A549 (cell line): Measurements from ENCODE around the gene CPSF2. TPM values are rescaled to one million over a fixed set of nuclear protein-coding genes. Genes with fewer than 3 reads are reported as not detected.

ENCODE experiments used
- ATAC-seq, 2 experiments: fragments of 200-7000 bp in 1 of 2; fragments of >200 bp in 1 of 2; cut with Nextera tagmentation in 1 of 2; cut with Tn5 transposase in 1 of 2; 3 replicates each; pipeline versions ENCODE4 v1.8.0 to v1.9.1; 2018 to 2020; ENCODE audit warnings: mild to moderate bottlenecking in 1 of 2, moderate library complexity in 1 of 2
- CTCF ChIA-PET: fragments of 300-600 bp; sonication (Branson Sonifier 250); formaldehyde crosslinking; extraction: SDS; loops from one replicate; lab custom pipeline; 2021; ENCODE audit warnings: antibody characterized with exemption, inconsistent platforms; lab: Yijun Ruan, JAX
- POLR2A ChIA-PET: fragments of 350-600 bp; formaldehyde crosslinking; extraction: SDS; loops from one replicate; lab custom pipeline; 2021; ENCODE audit warnings: antibody characterized with exemption, inconsistent platforms; lab: Yijun Ruan, JAX
- DNase-seq, 2 experiments: peaks; one replicate each; pipeline versions ENCODE4 v3.0.0 to v3.0.0-alpha.2; 2011 to 2016; ENCODE audit warnings: low read depth in 1 of 2, low spot score in 1 of 2
- FAIRE-seq: peaks from 2 replicates; lab custom pipeline; 2011; peaks lifted over from hg19 to GRCh38; lab: Jason Lieb, UNC
- H3K27ac ChIP-seq, 2 experiments: fragments of >200 bp; sonication (Bioruptor Twin); formaldehyde crosslinking; 3 replicates each; pipeline ENCODE4 v1.5.1; 2016 to 2017
- H3K4me1 ChIP-seq: fragments of >200 bp; sonication (Bioruptor Twin); formaldehyde crosslinking; 3 replicates; pipeline ENCODE4 v1.6.1; 2016
- H3K4me2 ChIP-seq: fragments of >200 bp; sonication (Bioruptor Twin); formaldehyde crosslinking; 3 replicates; pipeline ENCODE4 v1.6.1; 2016
- H3K4me3 ChIP-seq: fragments of >200 bp; sonication (Bioruptor Twin); formaldehyde crosslinking; 3 replicates; pipeline ENCODE4 v1.5.1; 2016
- H3K9me3 ChIP-seq: fragments of >200 bp; sonication (Bioruptor Twin); formaldehyde crosslinking; 3 replicates; pipeline ENCODE4 v1.6.1; 2016
- BCL3 ChIP-seq: fragments of >200 bp; sonication (Bioruptor Twin); formaldehyde crosslinking; IDR thresholded peaks from 3 replicates; pipeline ENCODE4 v1.6.1; 2016
- BHLHE40 ChIP-seq: IDR thresholded peaks from 2 replicates; pipeline ENCODE4 v1.6.1; 2012; ENCODE audit warnings: low read depth, low read length, inconsistent platforms
- CEBPB ChIP-seq, 2 experiments: fragments of >200 bp in 1 of 2; sonication (Bioruptor Twin) in 1 of 2; formaldehyde crosslinking in 1 of 2; IDR thresholded peaks; 2 replicates each; pipeline ENCODE4 v1.6.1; 2012 to 2016
- FOXS1 ChIP-seq: fragments of 250-450 bp; sonication (Bioruptor Pico); IDR thresholded peaks from 2 replicates; pipeline ENCODE4 v1.5.0; 2020; ENCODE audit warnings: mild to moderate bottlenecking, moderate library complexity
- HEYL ChIP-seq: fragments of 250-450 bp; sonication (Bioruptor Pico); IDR thresholded peaks from 2 replicates; pipeline ENCODE4 v1.8.0; 2021; ENCODE audit warnings: mild to moderate bottlenecking, moderate library complexity
- HOXA7 ChIP-seq: fragments of 250-450 bp; sonication (Bioruptor Pico); IDR thresholded peaks from 2 replicates; pipeline ENCODE4 v1.5.0; 2020; ENCODE audit warnings: mild to moderate bottlenecking, moderate library complexity
- HOXB13 ChIP-seq: fragments of 250-450 bp; sonication (Bioruptor Pico); IDR thresholded peaks from 2 replicates; pipeline ENCODE4 v1.5.0; 2020; ENCODE audit warnings: low read depth, mild to moderate bottlenecking, moderate library complexity
- HOXB5 ChIP-seq: fragments of 250-450 bp; sonication (Bioruptor Pico); IDR thresholded peaks from 2 replicates; pipeline ENCODE4 v1.5.0; 2020; ENCODE audit warnings: mild to moderate bottlenecking, moderate library complexity
- JUN ChIP-seq, 2 experiments: fragments of >200 bp; sonication (Bioruptor Twin); formaldehyde crosslinking; IDR thresholded peaks; 2 replicates in 1 of 2; 3 replicates in 1 of 2; pipeline ENCODE4 v1.6.1; 2016 to 2017
- JUNB ChIP-seq: fragments of >200 bp; sonication (Bioruptor Twin); formaldehyde crosslinking; IDR thresholded peaks from 2 replicates; pipeline ENCODE4 v1.6.1; 2016
- KDM1A ChIP-seq: fragments of 200-600 bp; sonication (generic); IDR thresholded peaks from 2 replicates; pipeline ENCODE4 v1.6.1; 2016; ENCODE audit warnings: low read depth, mild to moderate bottlenecking
- MAX ChIP-seq: IDR thresholded peaks from 2 replicates; pipeline ENCODE4 v1.6.1; 2012
- MYC ChIP-seq: IDR thresholded peaks from 2 replicates; pipeline ENCODE4 v1.6.1; 2012; ENCODE audit warnings: mild to moderate bottlenecking, inconsistent platforms, low read length, improper control_type of control experiment, borderline replicate concordance
- NR3C1 ChIP-seq: fragments of >200 bp; sonication (Bioruptor Twin); formaldehyde crosslinking; IDR thresholded peaks from 3 replicates; pipeline ENCODE4 v1.6.1; 2017
- POLR2A ChIP-seq: IDR thresholded peaks from 2 replicates; pipeline ENCODE4 v1.6.1; 2012; ENCODE audit warnings: mild to moderate bottlenecking, low read length
- POLR2AphosphoS2 ChIP-seq: conservative IDR thresholded peaks from 2 replicates; pipeline ENCODE4 v1.6.1; 2012; ENCODE audit warnings: low read length, improper control_type of control experiment, inconsistent platforms
- RARB ChIP-seq: fragments of 250-450 bp; sonication (Bioruptor Pico); IDR thresholded peaks from 2 replicates; pipeline ENCODE4 v1.8.0; 2021; ENCODE audit warnings: mild to moderate bottlenecking, moderate library complexity
- RNF2 ChIP-seq: fragments of 200-600 bp; sonication (generic); IDR thresholded peaks from 2 replicates; pipeline ENCODE4 v1.6.1; 2016; ENCODE audit warnings: low read depth, mild to moderate bottlenecking, antibody characterized with exemption, moderate library complexity, borderline replicate concordance
- SMC3 ChIP-seq: fragments of >200 bp; sonication (Bioruptor Twin); formaldehyde crosslinking; IDR thresholded peaks from 3 replicates; pipeline ENCODE4 v1.6.1; 2018; ENCODE audit warnings: inconsistent platforms
- SREBF2 ChIP-seq: fragments of 450-650 bp; IDR thresholded peaks from 2 replicates; pipeline ENCODE4 v1.6.1; 2014; ENCODE audit warnings: mild to moderate bottlenecking, moderate library complexity
- ZFP36 ChIP-seq: fragments of 450-650 bp; IDR thresholded peaks from 2 replicates; pipeline ENCODE4 v1.6.1; 2014; ENCODE audit warnings: borderline replicate concordance; ENCODE audit not compliant: partially characterized antibody
- ZNF302 ChIP-seq: fragments of 250-450 bp; sonication (Bioruptor Pico); IDR thresholded peaks from 2 replicates; pipeline ENCODE4 v1.9.0; 2021; ENCODE audit warnings: inconsistent platforms, mild to moderate bottlenecking, moderate library complexity
- ZSCAN20 ChIP-seq: fragments of 250-450 bp; sonication (Bioruptor Pico); IDR thresholded peaks from 2 replicates; pipeline ENCODE4 v1.8.0; 2022; ENCODE audit warnings: mild to moderate bottlenecking, moderate library complexity
- WGBS: methylation state at CpG from one replicate; pipeline ENCODE4 v1.1.6; 2017; ENCODE audit errors: missing lambda C conversion rate; 5-methylcytosine and 5-hydroxymethylcytosine counted together
- polyA plus RNA-seq, 4 experiments: library from polyadenylated mRNA; depleted of rRNA in 3 of 4; stranded (reverse); fragments of >200 nt; fragmentation: RNase III in 1 of 4; extraction: RNeasy Plus Mini Kit Qiagen cat#74134 plus additional on column Dnase treatment in 1 of 4; gene quantifications; 2 replicates in 3 of 4; 3 replicates in 1 of 4; pipeline ENCODE4 v1.2.3, GENCODE V29; 2011 to 2017
- TF ChIP-seq, protein P1 (sequence below): IDR thresholded peaks from 2 replicates; pipeline ENCODE4 v1.6.1; 2012; ENCODE audit warnings: low read depth, borderline replicate concordance
- TF ChIP-seq, protein P2 (sequence below): fragments of 250-450 bp; sonication (Bioruptor Pico); IDR thresholded peaks from 2 replicates; pipeline ENCODE4 v1.5.0; 2020; ENCODE audit warnings: low read depth, mild to moderate bottlenecking, moderate library complexity
- TF ChIP-seq, protein P3 (sequence below): fragments of >200 bp; sonication (Bioruptor Twin); formaldehyde crosslinking; IDR thresholded peaks from 2 replicates; pipeline ENCODE4 v1.6.1; 2016

The CPSF2 gene
- polyA plus RNA-seq, 2 of the 4 experiments (the other 2 are of a cell fraction) = 57.3 to 75.3 TPM

DNA sequence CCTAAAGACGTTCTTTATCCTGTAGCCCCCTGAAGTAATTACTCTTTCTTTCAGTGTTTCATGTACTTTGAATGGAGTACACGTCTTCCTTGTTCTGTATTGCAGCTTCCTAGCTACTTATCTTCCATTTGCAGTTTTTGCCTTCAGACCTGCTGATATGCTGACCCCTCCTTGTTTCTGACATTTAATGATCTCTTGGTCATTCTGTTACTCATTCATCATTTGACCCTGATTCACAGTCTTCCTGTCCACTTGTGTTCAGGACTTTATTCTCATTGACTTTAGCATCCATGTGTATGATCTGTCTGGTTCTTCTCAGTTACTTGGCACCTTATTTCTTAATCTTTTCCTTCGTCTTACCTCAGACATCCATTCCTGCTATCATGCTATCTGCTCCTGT, 22.2 kb downstream of the CPSF2 start:
- Histone ChIP-seq H3K4me3 (no peak overlapping the region), H3K4me2 (no peak overlapping the region), H3K9me3 (no peaks in the 10 kb centered on the region), H3K4me1 (0 out of 3 replicates have a peak, but pooled peaks cover 5% of the 10 kb centered on the region), H3K27ac (no peak overlapping the region)
- DNase-seq (no peak), ATAC-seq (no peak), FAIRE-seq (no peak)
- TF ChIP-seq CEBPB (IDR thresholded peaks at IDR 0.05) (no peak), HOXA7 (CRISPR knock-in tag) (no peak), SREBF2 (no peak), HOXB5 (CRISPR knock-in tag) (no peak), ZSCAN20 (CRISPR knock-in tag) (no peak), BHLHE40 (no peak), ZFP36 (no peak), JUN (IDR thresholded peaks at IDR 0.05) (no peak), RARB (CRISPR knock-in tag) (no peak), POLR2A (no peak), BCL3 (no peak), RNF2 (no peak)
- TF ChIP-seq, protein P1, sequence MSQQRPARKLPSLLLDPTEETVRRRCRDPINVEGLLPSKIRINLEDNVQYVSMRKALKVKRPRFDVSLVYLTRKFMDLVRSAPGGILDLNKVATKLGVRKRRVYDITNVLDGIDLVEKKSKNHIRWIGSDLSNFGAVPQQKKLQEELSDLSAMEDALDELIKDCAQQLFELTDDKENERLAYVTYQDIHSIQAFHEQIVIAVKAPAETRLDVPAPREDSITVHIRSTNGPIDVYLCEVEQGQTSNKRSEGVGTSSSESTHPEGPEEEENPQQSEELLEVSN = no peak
- TF ChIP-seq, protein P2, sequence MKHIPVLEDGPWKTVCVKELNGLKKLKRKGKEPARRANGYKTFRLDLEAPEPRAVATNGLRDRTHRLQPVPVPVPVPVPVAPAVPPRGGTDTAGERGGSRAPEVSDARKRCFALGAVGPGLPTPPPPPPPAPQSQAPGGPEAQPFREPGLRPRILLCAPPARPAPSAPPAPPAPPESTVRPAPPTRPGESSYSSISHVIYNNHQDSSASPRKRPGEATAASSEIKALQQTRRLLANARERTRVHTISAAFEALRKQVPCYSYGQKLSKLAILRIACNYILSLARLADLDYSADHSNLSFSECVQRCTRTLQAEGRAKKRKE = no peak
- POLR2A ChIA-PET = no interaction called here
- 87% methylated on average over 3 of the region's 3 CpGs for WGBS
- CTCF ChIA-PET = interaction anchor here (0.8 to 2.1 kb wide), 3 partner anchors 9 to 640 kb away, joined by 3 to 5 read pairs (median 4); no protein-coding TSS in a partner anchor

GRCh38 chr14:92144708-92145107, 22.9 kb downstream of the CPSF2 start:
- Histone ChIP-seq H3K4me1 (0 out of 3 replicates have a peak, but pooled peaks cover 5% of the 10 kb centered on the region), H3K27ac (no peak overlapping the region), H3K9me3 (no peaks in the 10 kb centered on the region), H3K4me2 (no peak overlapping the region), H3K4me3 (no peak overlapping the region)
- FAIRE-seq (no peak), ATAC-seq (no peak), DNase-seq (no peak)
- 82% methylated on average over 2 of the region's 2 CpGs for WGBS
- TF ChIP-seq HOXA7 (CRISPR knock-in tag) (no peak), NR3C1 (no peak), ZNF302 (CRISPR knock-in tag) (no peak), POLR2A (no peak), BHLHE40 (no peak), MYC (no peak), HEYL (CRISPR knock-in tag) (no peak), ZSCAN20 (CRISPR knock-in tag) (no peak), CEBPB (IDR thresholded peaks at IDR 0.05) (no peak), SMC3 (no peak), POLR2AphosphoS2 (no peak), MAX (no peak), JUNB (no peak), KDM1A (no peak), SREBF2 (no peak), HOXB13 (CRISPR knock-in tag) (no peak), FOXS1 (CRISPR knock-in tag) (no peak)
- TF ChIP-seq, protein P3, sequence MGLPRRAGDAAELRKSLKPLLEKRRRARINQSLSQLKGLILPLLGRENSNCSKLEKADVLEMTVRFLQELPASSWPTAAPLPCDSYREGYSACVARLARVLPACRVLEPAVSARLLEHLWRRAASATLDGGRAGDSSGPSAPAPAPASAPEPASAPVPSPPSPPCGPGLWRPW = no peak
- CTCF ChIA-PET = interaction anchor here (0.6 to 2.7 kb wide), 4 partner anchors 10 to 640 kb away, joined by 3 to 9 read pairs (median 4); no protein-coding TSS in a partner anchor
- POLR2A ChIA-PET = no interaction called here
